ENCODE measurements around the gene ZNF525. TPM values are rescaled to one million over a fixed set of nuclear protein-coding genes. Genes with fewer than 3 reads are reported as not detected.

The ZNF525 gene
- total RNA-seq, 1 experiment from 2014 or later: 10.2 TPM

DNA sequence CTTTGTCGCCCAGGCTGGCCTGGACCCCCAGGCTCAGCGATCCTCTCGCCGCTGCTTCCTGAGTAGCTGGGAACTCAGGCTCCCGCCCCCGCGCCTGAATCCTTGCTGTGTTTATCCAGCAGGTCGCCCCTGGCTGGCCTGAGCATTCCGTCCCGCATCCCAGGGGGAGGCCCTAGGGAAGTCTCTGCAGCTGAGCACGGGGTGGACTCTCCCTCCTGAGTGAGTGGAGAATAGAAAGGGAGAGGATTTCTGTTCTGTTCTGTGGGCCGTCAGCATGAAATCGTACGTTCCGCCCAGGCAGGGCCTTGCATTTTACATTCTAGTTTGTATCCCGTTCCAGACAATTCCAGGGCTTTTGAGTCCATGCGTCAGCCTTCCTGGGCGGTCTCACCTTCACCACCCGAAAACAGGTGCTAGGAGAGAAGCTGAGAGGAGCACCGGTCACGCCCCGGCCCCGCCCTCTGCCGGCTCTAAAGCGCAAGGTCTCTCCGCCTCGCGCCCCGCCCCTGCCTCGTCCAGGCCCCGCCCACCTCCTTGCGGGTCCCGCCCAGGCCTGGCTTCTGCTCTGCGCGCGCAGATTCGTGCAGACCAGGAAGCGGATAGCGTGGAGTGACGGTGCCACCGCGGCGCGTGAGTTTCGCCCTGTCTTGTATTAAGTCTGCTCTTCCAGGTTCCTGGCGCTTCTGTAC is 66.0 kb downstream of the ZNF525 start, which contains the start of gene ZNF761:
Gene ZNF761 (plus strand): TSS at position 586 of the 689 bp plus-strand sequence. CDS start 15,285 bp downstream, outside the sequence.
- intact Hi-C loops (cut with micrococcal nuclease): no loop called here
- peak within 1 kb of the TSS; percentile 88 for H3K4me2 ChIP-seq (ENCODE audit: low read length)
- H4K20me1 ChIP-seq (ENCODE audit: insufficient read depth): no peaks in the 10 kb centered on the region
- peak; percentile 84 for DNase-seq (ENCODE audit: low read depth, low spot score)
- ChIA-PET CTCF (no interaction called here), RAD21 (ENCODE audit: low non-redundant PET in 1 of 2, low total read pairs in 2 of 2, uncharacterized antibody in 2 of 2, unreplicated experiment in 2 of 2) (no interaction called here), POLR2A (no interaction called here)
- H2AFZ ChIP-seq (ENCODE audit: low read depth, low read length, poor library complexity, severe bottlenecking): no peak within 1 kb of the TSS
- no peaks in the 10 kb centered on the region for H3K9me2 ChIP-seq (ENCODE audit: insufficient read depth)
- peak within 1 kb of the TSS; percentile 82 for H3K9ac ChIP-seq (ENCODE audit: low read length)
- no peaks in the 10 kb centered on the region for H3K27me3 ChIP-seq (ENCODE audit: insufficient read depth, low read length)
- H3K27ac ChIP-seq (ENCODE audit: low read depth, low read length): peak within 1 kb of the TSS; percentile 74
- peak; percentile 99 for ATAC-seq
- no peaks in the 10 kb centered on the region; a peak in 1 of 4 replicates for H3K9me3 ChIP-seq (ENCODE audit: control insufficient read depth in 1 of 2, insufficient read depth in 1 of 2, low read depth in 1 of 2, low read length in 2 of 2)
- peaks cover 21% of the 10 kb centered on the region for H3K79me2 ChIP-seq (ENCODE audit: insufficient read depth, low read length)
- peaks cover 0 to 5% of the 10 kb centered on the region in 2 experiments; a peak in 3 of 4 replicates for H3K4me1 ChIP-seq (ENCODE audit: control insufficient read depth in 1 of 2, insufficient read depth in 2 of 2, low read length in 2 of 2)
- no TSS peak for BruUV-seq (replicated peaks)
- peak within 1 kb of the TSS; percentile 74 to 86 for H3K4me3 ChIP-seq (replicated peaks in 1 of 2; ENCODE audit: low read depth in 1 of 2, low read length in 2 of 2)
- peaks cover 5 to 28% of the 10 kb centered on the region in 2 experiments; a peak in 3 of 4 replicates for H3K36me3 ChIP-seq (ENCODE audit: control insufficient read depth in 1 of 2, insufficient read depth in 2 of 2, low read length in 2 of 2)
- TF ChIP-seq, protein P1, sequence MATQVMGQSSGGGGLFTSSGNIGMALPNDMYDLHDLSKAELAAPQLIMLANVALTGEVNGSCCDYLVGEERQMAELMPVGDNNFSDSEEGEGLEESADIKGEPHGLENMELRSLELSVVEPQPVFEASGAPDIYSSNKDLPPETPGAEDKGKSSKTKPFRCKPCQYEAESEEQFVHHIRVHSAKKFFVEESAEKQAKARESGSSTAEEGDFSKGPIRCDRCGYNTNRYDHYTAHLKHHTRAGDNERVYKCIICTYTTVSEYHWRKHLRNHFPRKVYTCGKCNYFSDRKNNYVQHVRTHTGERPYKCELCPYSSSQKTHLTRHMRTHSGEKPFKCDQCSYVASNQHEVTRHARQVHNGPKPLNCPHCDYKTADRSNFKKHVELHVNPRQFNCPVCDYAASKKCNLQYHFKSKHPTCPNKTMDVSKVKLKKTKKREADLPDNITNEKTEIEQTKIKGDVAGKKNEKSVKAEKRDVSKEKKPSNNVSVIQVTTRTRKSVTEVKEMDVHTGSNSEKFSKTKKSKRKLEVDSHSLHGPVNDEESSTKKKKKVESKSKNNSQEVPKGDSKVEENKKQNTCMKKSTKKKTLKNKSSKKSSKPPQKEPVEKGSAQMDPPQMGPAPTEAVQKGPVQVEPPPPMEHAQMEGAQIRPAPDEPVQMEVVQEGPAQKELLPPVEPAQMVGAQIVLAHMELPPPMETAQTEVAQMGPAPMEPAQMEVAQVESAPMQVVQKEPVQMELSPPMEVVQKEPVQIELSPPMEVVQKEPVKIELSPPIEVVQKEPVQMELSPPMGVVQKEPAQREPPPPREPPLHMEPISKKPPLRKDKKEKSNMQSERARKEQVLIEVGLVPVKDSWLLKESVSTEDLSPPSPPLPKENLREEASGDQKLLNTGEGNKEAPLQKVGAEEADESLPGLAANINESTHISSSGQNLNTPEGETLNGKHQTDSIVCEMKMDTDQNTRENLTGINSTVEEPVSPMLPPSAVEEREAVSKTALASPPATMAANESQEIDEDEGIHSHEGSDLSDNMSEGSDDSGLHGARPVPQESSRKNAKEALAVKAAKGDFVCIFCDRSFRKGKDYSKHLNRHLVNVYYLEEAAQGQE (IDR thresholded peaks at IDR 0.05; ENCODE audit: low read depth): no peak
- TF ChIP-seq TCF7L2 (IDR thresholded peaks at IDR 0.05; ENCODE audit: borderline replicate concordance, extremely low read depth, insufficient read depth, insufficient read length): no peak
- no peak for TF ChIP-seq FOSL1 (IDR thresholded peaks at IDR 0.05; ENCODE audit: low read depth)
- peak; percentile 34 for TF ChIP-seq POLR2A (IDR thresholded peaks at IDR 0.05; ENCODE audit: borderline replicate concordance, extremely low read depth, insufficient read depth, insufficient read length)
- TF ChIP-seq, protein P2, sequence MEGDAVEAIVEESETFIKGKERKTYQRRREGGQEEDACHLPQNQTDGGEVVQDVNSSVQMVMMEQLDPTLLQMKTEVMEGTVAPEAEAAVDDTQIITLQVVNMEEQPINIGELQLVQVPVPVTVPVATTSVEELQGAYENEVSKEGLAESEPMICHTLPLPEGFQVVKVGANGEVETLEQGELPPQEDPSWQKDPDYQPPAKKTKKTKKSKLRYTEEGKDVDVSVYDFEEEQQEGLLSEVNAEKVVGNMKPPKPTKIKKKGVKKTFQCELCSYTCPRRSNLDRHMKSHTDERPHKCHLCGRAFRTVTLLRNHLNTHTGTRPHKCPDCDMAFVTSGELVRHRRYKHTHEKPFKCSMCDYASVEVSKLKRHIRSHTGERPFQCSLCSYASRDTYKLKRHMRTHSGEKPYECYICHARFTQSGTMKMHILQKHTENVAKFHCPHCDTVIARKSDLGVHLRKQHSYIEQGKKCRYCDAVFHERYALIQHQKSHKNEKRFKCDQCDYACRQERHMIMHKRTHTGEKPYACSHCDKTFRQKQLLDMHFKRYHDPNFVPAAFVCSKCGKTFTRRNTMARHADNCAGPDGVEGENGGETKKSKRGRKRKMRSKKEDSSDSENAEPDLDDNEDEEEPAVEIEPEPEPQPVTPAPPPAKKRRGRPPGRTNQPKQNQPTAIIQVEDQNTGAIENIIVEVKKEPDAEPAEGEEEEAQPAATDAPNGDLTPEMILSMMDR (IDR thresholded peaks at IDR 0.05 in 2 of 3, conservative IDR thresholded peaks at IDR 0.05 in 1 of 3; ENCODE audit: borderline replicate concordance in 1 of 3, insufficient read depth in 1 of 3, low read depth in 2 of 3, low read length in 2 of 3): peak in 1 of 3 experiments; percentile 33; a peak in 3 of 6 replicates
- TF ChIP-seq SIN3A (IDR thresholded peaks at IDR 0.05; ENCODE audit: low read depth): no peak
- no peak for TF ChIP-seq YY1 (IDR thresholded peaks at IDR 0.05; ENCODE audit: extremely low read depth, insufficient replicate concordance, low read depth, low read length)
- TF ChIP-seq, protein P3, sequence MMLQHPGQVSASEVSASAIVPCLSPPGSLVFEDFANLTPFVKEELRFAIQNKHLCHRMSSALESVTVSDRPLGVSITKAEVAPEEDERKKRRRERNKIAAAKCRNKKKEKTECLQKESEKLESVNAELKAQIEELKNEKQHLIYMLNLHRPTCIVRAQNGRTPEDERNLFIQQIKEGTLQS (IDR thresholded peaks at IDR 0.05): no peak
- no peak for TF ChIP-seq JUND (IDR thresholded peaks at IDR 0.05)
- no peak for TF ChIP-seq ZNF274 (IDR thresholded peaks at IDR 0.05; ENCODE audit: low read depth, low read length)
- TF ChIP-seq RAD21 (IDR thresholded peaks at IDR 0.05; ENCODE audit: low read depth): no peak
- TF ChIP-seq CBX3 (IDR thresholded peaks at IDR 0.05; ENCODE audit: low read depth): no peak
- no peak for TF ChIP-seq EZH2 (IDR thresholded peaks at IDR 0.05)
- TF ChIP-seq SRF (IDR thresholded peaks at IDR 0.05; ENCODE audit: low read depth): no peak
- 0 out of 2 replicates have a peak, but pooled peaks have one; percentile 30 for TF ChIP-seq EGR1 (IDR thresholded peaks at IDR 0.05; ENCODE audit: low read depth)
- TF ChIP-seq, protein P4, sequence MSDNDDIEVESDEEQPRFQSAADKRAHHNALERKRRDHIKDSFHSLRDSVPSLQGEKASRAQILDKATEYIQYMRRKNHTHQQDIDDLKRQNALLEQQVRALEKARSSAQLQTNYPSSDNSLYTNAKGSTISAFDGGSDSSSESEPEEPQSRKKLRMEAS (IDR thresholded peaks at IDR 0.05): peak; percentile 53; the same call in 1 of the 2 replicates
- no peak for TF ChIP-seq ZFX (IDR thresholded peaks at IDR 0.05)
- TF ChIP-seq CEBPB (IDR thresholded peaks at IDR 0.05; ENCODE audit: low read depth): no peak
- TF ChIP-seq EZH2phosphoT487 (IDR thresholded peaks at IDR 0.05; ENCODE audit: borderline replicate concordance): no peak
- peak; percentile 87 for TF ChIP-seq POLR2AphosphoS5 (IDR thresholded peaks at IDR 0.05; ENCODE audit: low read depth, low read length)

All from HCT116 (cell line).